Right atrium auricular region (tissue), 2 donors: ENCODE measurements around the gene RPTOR. TPM values are rescaled to one million over a fixed set of nuclear protein-coding genes. Genes with fewer than 3 reads are reported as not detected.

Experiments
- DNase-seq: peaks from one replicate; pipeline ENCODE4 v3.0.0-alpha.2; 2019; ENCODE audit warnings: low spot score
- H3K27ac ChIP-seq, 2 donors: fragments of 200-600 bp; sonication (generic); 1 replicate in 1 of 2; 2 replicates in 1 of 2; pipeline ENCODE4 v1.5.1; 2016 to 2019
- H3K27me3 ChIP-seq, 2 donors: fragments of 200-600 bp; sonication (generic); one replicate each; pipeline versions ENCODE4 v1.5.1 to v1.6.0; 2017 to 2019
- H3K36me3 ChIP-seq: fragments of 200-600 bp; sonication (generic); one replicate; pipeline ENCODE4 v1.5.1; 2016
- H3K4me1 ChIP-seq, 2 donors: fragments of 200-600 bp; sonication (generic); one replicate each; pipeline versions ENCODE4 v1.5.1 to v1.6.0; 2017 to 2019
- H3K4me3 ChIP-seq, 2 donors: fragments of 200-600 bp; sonication (generic); 1 replicate in 1 of 2; 2 replicates in 1 of 2; pipeline ENCODE4 v1.5.1; 2017 to 2019; ENCODE audit warnings: mild to moderate bottlenecking in 1 of 2, moderate library complexity in 1 of 2
- H3K9me3 ChIP-seq, 2 donors: fragments of 200-600 bp; sonication (generic); one replicate each; pipeline ENCODE4 v1.5.1; 2019
- total RNA-seq, 2 donors: library from RNA; depleted of rRNA; stranded (reverse); fragments of >200 nt; gene quantifications; one replicate each; pipeline ENCODE4 v1.1.0, GENCODE V29; 2016
- TF ChIP-seq, protein P1 (sequence below), 2 donors: fragments of 200-600 bp; sonication (generic); IDR thresholded peaks; one replicate each; pipeline ENCODE4 v1.5.1; 2019; ENCODE audit warnings: antibody characterized with exemption in 2 of 2

Gene RPTOR
- total RNA-seq, 2 donors from 2014 or later, result 19.9 to 22.6 TPM

DNA sequence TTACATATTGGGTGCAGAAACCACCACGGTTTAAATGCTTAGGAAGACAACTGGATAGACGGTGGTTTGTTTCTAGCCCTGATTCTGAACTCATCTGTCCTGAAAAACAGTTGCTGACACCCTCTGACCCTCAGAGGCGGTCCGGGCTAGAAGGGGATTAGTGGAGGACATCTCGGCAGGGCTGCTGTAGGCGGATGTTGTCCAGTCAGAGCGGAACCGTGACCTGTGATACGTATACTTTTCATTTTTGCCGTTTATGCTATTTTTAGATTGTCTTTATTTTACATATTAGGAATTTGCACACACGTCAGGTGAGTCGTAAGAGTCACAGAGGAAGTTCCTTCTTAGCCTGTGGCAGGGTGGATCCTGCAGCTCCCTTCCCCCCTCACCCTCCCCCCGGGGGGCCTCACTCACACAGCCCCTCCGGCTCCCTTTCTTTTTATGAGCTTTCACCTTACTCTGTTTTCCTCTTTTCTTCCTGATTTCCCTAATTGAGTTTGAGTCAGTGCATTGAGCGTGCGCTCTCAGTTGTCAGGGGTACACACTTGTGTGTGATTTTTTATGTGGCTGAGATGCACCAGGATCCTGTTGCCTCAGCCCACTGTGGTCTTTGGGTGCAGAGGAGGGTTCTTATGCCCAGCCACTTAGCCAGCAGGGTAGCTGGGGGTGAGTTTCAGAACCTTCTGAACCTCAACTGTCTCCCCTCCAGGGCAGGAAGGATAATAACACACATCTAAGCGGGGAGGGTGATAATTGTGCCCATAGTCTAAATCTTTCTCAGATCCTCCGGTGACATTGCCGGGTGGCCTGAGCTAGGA is 236.0 kb downstream of the RPTOR start:
- H3K9me3 ChIP-seq, result no peaks in the 10 kb centered on the region
- peaks cover 0 to 5% of the 10 kb centered on the region in 2 donors for H3K4me1 ChIP-seq
- H3K36me3 ChIP-seq, result no peaks in the 10 kb centered on the region
- H3K4me3 ChIP-seq, result no peak overlapping the region
- DNase-seq, result no peak
- H3K27me3 ChIP-seq, result no peaks in the 10 kb centered on the region
- TF ChIP-seq, protein P1, sequence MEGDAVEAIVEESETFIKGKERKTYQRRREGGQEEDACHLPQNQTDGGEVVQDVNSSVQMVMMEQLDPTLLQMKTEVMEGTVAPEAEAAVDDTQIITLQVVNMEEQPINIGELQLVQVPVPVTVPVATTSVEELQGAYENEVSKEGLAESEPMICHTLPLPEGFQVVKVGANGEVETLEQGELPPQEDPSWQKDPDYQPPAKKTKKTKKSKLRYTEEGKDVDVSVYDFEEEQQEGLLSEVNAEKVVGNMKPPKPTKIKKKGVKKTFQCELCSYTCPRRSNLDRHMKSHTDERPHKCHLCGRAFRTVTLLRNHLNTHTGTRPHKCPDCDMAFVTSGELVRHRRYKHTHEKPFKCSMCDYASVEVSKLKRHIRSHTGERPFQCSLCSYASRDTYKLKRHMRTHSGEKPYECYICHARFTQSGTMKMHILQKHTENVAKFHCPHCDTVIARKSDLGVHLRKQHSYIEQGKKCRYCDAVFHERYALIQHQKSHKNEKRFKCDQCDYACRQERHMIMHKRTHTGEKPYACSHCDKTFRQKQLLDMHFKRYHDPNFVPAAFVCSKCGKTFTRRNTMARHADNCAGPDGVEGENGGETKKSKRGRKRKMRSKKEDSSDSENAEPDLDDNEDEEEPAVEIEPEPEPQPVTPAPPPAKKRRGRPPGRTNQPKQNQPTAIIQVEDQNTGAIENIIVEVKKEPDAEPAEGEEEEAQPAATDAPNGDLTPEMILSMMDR (IDR thresholded peaks at IDR 0.05), result no peak
- no peak overlapping the region for H3K27ac ChIP-seq

GRCh38 chr17:80781211-80781610 is 236.6 kb downstream of the RPTOR start:
- DNase-seq, result no peak
- Histone ChIP-seq H3K36me3 (no peaks in the 10 kb centered on the region), H3K27ac (no peak overlapping the region), H3K27me3 (no peaks in the 10 kb centered on the region), H3K4me1 (peaks cover 0 to 5% of the 10 kb centered on the region in 2 donors), H3K4me3 (no peak overlapping the region), H3K9me3 (no peaks in the 10 kb centered on the region)
- TF ChIP-seq, protein P1 (IDR thresholded peaks at IDR 0.05), result no peak

DNA sequence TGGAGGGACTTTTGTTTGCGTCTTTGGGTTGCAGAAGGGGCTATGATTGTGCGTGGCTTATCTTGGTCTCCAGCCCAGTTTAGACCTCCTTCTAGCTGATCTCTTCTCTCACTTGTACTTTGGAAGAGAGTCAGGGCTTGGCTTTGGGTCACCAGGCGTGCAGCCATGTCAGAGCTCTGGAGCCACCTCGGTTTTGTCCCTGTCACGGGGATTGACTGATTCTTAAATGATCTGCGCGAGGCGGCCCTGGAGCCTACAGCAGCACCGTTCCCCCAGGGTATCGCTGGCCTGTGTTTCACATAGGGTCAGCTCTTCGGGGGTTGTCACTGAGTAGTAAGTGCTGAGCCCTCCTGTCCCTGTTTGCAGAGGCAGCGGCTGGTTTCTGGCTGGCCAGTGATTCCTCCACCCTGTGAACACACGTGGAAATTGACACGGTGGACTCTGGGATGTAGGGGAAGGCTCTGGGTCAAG is 237.2 kb downstream of the RPTOR start:
- Histone ChIP-seq H3K27ac (no peak overlapping the region), H3K4me1 (peaks cover 0 to 5% of the 10 kb centered on the region in 2 donors), H3K9me3 (no peaks in the 10 kb centered on the region), H3K36me3 (no peaks in the 10 kb centered on the region), H3K4me3 (no peak overlapping the region), H3K27me3 (no peaks in the 10 kb centered on the region)
- DNase-seq, result no peak
- TF ChIP-seq, protein P1 (IDR thresholded peaks at IDR 0.05), result no peak

- no peak overlapping the region for H3K27ac ChIP-seq
- TF ChIP-seq, protein P1 (IDR thresholded peaks at IDR 0.05), result no peak
- no peaks in the 10 kb centered on the region for H3K9me3 ChIP-seq
- peaks cover 0 to 5% of the 10 kb centered on the region in 2 donors for H3K4me1 ChIP-seq
- no peaks in the 10 kb centered on the region for H3K27me3 ChIP-seq
- no peak overlapping the region for H3K4me3 ChIP-seq
- DNase-seq, result no peak
- no peaks in the 10 kb centered on the region for H3K36me3 ChIP-seq
Measured at GRCh38 chr17:80782536-80783427, 238.1 kb downstream of the RPTOR start.

GRCh38 chr17:80783486-80783885 is 238.8 kb downstream of the RPTOR start:
- Histone ChIP-seq H3K27ac (no peak overlapping the region), H3K27me3 (no peaks in the 10 kb centered on the region), H3K9me3 (no peaks in the 10 kb centered on the region), H3K4me1 (peaks cover 0 to 5% of the 10 kb centered on the region in 2 donors), H3K36me3 (no peaks in the 10 kb centered on the region), H3K4me3 (no peak overlapping the region)
- no peak for DNase-seq
- TF ChIP-seq, protein P1 (IDR thresholded peaks at IDR 0.05), result no peak
